ENCODE measurements around the gene APOBR.

Gene APOBR

DNA sequence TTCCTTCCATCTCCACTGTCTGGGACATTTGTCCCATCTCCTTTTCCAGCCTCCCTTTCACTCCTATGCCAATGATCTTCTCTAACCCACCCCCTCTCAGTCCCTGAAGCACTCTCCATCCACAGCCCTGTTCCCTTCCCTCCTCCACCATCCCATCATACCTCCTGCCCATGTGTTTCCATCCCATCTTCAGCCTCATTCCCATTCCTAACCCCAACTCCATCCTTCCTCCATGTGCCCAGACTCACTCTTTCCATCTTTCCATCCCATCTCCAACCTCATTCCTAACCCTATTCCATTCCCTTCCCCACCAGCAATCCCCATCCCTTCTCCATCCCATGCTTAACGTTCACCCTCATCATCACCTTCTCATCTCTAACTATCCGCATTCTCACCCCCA, 7.8 kb downstream of the APOBR start:
- Histone ChIP-seq H3K4me3 (replicated peaks; ENCODE audit: low read depth, low read length) (no peak overlapping the region), H3K36me3 (ENCODE audit: control insufficient read depth, insufficient read depth, low read length) (no peaks in the 10 kb centered on the region), H3K27me3 (replicated peaks; ENCODE audit: control insufficient read depth, insufficient read depth, low read length) (no peaks in the 10 kb centered on the region)
- DNase-seq (ENCODE audit: extremely low read depth, insufficient read length) = no peak
- TF ChIP-seq, protein P1, sequence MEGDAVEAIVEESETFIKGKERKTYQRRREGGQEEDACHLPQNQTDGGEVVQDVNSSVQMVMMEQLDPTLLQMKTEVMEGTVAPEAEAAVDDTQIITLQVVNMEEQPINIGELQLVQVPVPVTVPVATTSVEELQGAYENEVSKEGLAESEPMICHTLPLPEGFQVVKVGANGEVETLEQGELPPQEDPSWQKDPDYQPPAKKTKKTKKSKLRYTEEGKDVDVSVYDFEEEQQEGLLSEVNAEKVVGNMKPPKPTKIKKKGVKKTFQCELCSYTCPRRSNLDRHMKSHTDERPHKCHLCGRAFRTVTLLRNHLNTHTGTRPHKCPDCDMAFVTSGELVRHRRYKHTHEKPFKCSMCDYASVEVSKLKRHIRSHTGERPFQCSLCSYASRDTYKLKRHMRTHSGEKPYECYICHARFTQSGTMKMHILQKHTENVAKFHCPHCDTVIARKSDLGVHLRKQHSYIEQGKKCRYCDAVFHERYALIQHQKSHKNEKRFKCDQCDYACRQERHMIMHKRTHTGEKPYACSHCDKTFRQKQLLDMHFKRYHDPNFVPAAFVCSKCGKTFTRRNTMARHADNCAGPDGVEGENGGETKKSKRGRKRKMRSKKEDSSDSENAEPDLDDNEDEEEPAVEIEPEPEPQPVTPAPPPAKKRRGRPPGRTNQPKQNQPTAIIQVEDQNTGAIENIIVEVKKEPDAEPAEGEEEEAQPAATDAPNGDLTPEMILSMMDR (IDR thresholded peaks at IDR 0.05; ENCODE audit: insufficient read depth, low read length, poor library complexity, severe bottlenecking) = no peak

DNA sequence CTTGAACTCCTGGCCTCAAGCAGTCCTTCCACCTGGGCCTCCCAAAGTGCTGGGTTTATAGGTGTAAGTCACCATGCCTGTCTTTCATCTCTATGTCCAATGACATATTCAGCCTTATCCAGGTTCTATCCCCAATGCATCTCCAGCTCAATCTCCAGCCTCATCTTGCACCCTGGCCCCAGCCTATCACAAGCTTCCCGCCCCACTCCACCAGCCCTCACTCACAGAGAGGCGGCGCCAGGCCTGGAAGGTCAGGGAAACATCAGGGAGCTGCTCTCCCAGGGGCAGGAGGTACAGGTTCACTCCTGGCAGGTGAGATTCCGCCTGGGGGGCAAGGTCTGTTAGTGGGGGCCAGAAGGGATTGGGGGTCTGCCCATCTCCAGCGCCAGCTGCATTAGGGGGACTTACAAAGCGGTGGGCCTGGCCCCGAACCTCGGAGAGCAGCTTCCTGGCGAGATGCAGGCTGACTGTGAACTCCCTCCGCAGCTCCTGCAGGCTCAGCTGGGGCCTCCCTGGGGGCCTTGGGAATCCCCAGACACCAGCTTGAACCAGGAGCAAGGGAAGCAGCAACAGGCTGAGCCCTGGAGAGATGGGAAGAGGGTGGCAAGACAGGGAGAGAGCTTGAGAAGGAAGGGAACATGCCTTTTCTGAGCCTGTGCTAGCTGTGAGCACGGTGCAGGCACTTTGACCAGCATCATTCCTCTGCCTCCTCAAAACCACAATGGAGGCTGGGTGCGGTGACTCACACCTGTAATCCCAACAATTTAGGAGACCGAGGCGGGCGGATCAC, 9.2 kb downstream of the APOBR start:
- Histone ChIP-seq H3K4me3 (replicated peaks; ENCODE audit: low read depth, low read length) (no peak overlapping the region), H3K27me3 (replicated peaks; ENCODE audit: control insufficient read depth, insufficient read depth, low read length) (no peaks in the 10 kb centered on the region), H3K36me3 (ENCODE audit: control insufficient read depth, insufficient read depth, low read length) (no peaks in the 10 kb centered on the region)
- DNase-seq (ENCODE audit: extremely low read depth, insufficient read length) = no peak
- TF ChIP-seq, protein P1 (IDR thresholded peaks at IDR 0.05; ENCODE audit: insufficient read depth, low read length, poor library complexity, severe bottlenecking) = no peak

DNA sequence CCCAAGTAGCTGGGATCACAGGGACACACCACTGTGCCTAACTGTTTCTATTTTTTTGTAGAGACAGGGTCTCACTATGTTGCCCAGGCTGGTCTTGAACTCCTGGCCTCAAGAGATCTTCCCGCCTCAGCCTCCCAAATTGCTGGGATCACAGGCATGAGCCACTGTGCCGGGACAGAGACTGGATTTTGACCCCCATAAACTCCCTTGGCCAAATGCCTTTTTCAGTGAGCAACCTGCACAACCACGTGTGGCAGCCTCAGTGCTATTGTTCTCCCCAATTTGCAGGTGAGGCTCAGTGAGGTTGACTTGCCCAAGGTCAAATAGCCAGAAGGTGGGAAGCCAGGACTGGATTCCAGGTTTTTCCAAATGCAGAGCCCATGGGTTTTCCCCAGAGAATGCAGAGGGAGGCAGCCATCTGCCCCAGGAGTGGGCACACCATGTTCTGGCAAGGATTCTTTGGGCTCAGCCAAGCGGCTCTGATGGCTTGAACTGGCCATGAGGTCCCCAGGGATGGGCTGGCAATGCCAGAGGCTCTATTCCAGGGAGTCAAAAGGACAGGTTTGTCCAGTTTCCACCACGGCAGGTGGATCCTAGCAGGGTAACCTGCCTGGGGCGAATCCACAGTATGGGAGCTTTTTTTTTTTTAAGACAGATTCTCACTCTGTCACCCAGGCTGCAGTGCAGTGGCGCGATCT, 10.4 kb downstream of the APOBR start:
- TF ChIP-seq, protein P1 (IDR thresholded peaks at IDR 0.05; ENCODE audit: insufficient read depth, low read length, poor library complexity, severe bottlenecking) = no peak
- H3K27me3 ChIP-seq (replicated peaks; ENCODE audit: control insufficient read depth, insufficient read depth, low read length) = no peaks in the 10 kb centered on the region
- DNase-seq (ENCODE audit: extremely low read depth, insufficient read length) = no peak
- no peak overlapping the region for H3K4me3 ChIP-seq (replicated peaks; ENCODE audit: low read depth, low read length)
- no peaks in the 10 kb centered on the region for H3K36me3 ChIP-seq (ENCODE audit: control insufficient read depth, insufficient read depth, low read length)

DNA sequence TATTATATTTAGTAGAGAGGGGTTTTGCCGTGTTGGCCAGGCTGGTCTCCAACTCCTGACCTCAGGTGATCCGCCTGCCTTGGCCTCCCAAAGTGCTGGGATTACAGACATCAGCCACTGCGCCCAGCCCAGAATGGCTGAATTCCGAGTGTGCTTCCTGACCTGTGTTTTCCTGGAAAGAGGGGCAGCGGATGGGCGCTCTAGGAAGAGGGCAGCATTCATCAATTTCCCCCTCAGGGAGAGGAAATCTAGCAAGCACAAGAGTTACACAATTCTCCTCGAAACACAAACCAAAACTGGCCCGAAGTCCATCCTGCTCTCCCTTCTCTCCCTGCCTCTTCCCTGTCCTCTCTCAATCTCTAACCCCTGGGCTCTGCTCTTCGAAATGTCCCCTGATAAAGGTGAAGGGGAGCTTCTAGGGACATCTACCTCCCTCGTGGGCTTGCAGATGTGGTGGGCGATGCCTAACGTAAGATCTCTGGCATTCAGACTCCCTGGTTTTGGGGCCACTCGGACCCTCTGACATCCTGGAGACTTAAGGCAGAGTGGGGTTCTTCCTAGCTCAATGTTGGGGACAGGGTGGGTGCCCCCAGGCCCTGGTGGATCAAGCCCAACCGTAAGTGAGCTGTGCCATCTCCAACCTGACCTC, 11.2 kb downstream of the APOBR start:
- DNase-seq (ENCODE audit: extremely low read depth, insufficient read length) = no peak
- Histone ChIP-seq H3K4me3 (replicated peaks; ENCODE audit: low read depth, low read length) (no peak overlapping the region), H3K27me3 (replicated peaks; ENCODE audit: control insufficient read depth, insufficient read depth, low read length) (no peaks in the 10 kb centered on the region), H3K36me3 (ENCODE audit: control insufficient read depth, insufficient read depth, low read length) (no peaks in the 10 kb centered on the region)
- TF ChIP-seq, protein P1 (IDR thresholded peaks at IDR 0.05; ENCODE audit: insufficient read depth, low read length, poor library complexity, severe bottlenecking) = no peak

DNA sequence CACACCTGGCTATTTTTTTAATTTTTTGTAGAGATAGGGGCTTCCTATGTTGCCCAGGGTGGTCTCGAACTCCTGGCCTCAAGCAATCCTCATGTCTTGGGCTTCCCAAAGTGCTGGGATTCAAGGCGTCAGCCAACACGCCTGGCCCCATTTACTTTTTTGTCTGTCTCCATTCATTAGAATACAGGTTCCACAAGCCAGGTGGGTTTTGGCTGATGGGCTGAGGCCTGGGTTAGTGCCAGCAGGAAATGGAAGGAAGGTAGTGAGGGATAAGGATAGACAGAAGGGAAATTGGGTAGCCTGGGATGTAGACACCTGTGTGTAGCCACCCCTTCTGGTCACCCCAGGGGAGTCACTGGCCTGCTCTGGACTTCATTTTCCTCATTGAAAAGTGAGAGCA, 16.6 kb downstream of the APOBR start:
- no peak for DNase-seq (ENCODE audit: extremely low read depth, insufficient read length)
- Histone ChIP-seq H3K27me3 (replicated peaks; ENCODE audit: control insufficient read depth, insufficient read depth, low read length) (no peaks in the 10 kb centered on the region), H3K36me3 (ENCODE audit: control insufficient read depth, insufficient read depth, low read length) (no peaks in the 10 kb centered on the region), H3K4me3 (replicated peaks; ENCODE audit: low read depth, low read length) (no peak overlapping the region)
- TF ChIP-seq, protein P1 (IDR thresholded peaks at IDR 0.05; ENCODE audit: insufficient read depth, low read length, poor library complexity, severe bottlenecking) = no peak
